ENCODE results near the gene BTG2. TPM values are rescaled to one million over a fixed set of nuclear protein-coding genes. Genes with fewer than 3 reads are reported as not detected.

BTG2 gene
- total RNA-seq, 1 experiment from 2014 or later, result 2.9 TPM

- Histone ChIP-seq H4K91ac (ENCODE audit: insufficient read length, low read depth, low read length) (no peak overlapping the region), H2BK5ac (ENCODE audit: insufficient read length, low read length) (no peak overlapping the region), H4K8ac (replicated peaks; ENCODE audit: insufficient read length, low read depth, low read length) (no peak overlapping the region), H2BK12ac (ENCODE audit: insufficient read length, low read depth, low read length) (no peak overlapping the region), H3K4me1 (ENCODE audit: insufficient read depth, low read length) (no peaks in the 10 kb centered on the region), H3K9me3 (ENCODE audit: control insufficient read depth, low read depth, low read length) (no peaks in the 10 kb centered on the region), H4K20me1 (ENCODE audit: control insufficient read depth, insufficient read depth, insufficient read length) (peaks cover 2% of the 10 kb centered on the region), H3K18ac (ENCODE audit: insufficient read length, low read depth, low read length) (no peak overlapping the region), H2BK120ac (ENCODE audit: low read depth, low read length, poor library complexity, severe bottlenecking) (no peak overlapping the region), H3K79me2 (ENCODE audit: insufficient read depth, low read length) (no peaks in the 10 kb centered on the region), H3K9ac (ENCODE audit: extremely low read depth, insufficient read length, low read length) (no peak overlapping the region), H3K79me1 (ENCODE audit: insufficient read depth, low read depth, low read length, poor library complexity, severe bottlenecking) (no peaks in the 10 kb centered on the region), H2BK15ac (ENCODE audit: low read depth, low read length) (no peak overlapping the region), H4K5ac (ENCODE audit: insufficient read length, low read depth, low read length) (no peak overlapping the region), H3T11ph (ENCODE audit: low read length) (no peak overlapping the region), H2AFZ (ENCODE audit: low read length) (no peak overlapping the region), H3K4me2 (ENCODE audit: insufficient read depth, insufficient read length, low read length) (no peak overlapping the region), H3K56ac (ENCODE audit: insufficient read length, low read depth, low read length) (no peak overlapping the region), H2BK20ac (ENCODE audit: low read depth, low read length, poor library complexity, severe bottlenecking) (no peak overlapping the region), H3K4ac (ENCODE audit: low read depth, low read length) (no peak overlapping the region), H2AK5ac (ENCODE audit: insufficient read length, low read length) (no peak overlapping the region), H3K14ac (ENCODE audit: insufficient read depth, low read length) (no peak overlapping the region), H3K27me3 (ENCODE audit: insufficient read depth, low read length) (peaks cover 3% of the 10 kb centered on the region; the same call in 1 of the 2 replicates), H3K23me2 (ENCODE audit: insufficient read length, low read depth, low read length, poor library complexity, severe bottlenecking) (no peaks in the 10 kb centered on the region), H3K23ac (ENCODE audit: insufficient read length, low read depth, low read length) (no peak overlapping the region), H3K27ac (ENCODE audit: insufficient read length, low read depth, low read length) (no peak overlapping the region)
- peak; percentile 25; the same call in 1 of the 3 replicates for TF ChIP-seq CTCF (conservative IDR thresholded peaks at IDR 0.05)
- no peaks in the 10 kb centered on the region for H3K36me3 Mint-ChIP-seq (ENCODE audit: insufficient read depth in 1 of 3, low read depth in 3 of 3)
- H3K27ac Mint-ChIP-seq, result no peak overlapping the region
- DNase-seq, result no peak
- H3K27me3 Mint-ChIP-seq (ENCODE audit: low read depth), result peaks cover 76% of the 10 kb centered on the region
- no peak overlapping the region for H3K4me3 Mint-ChIP-seq
- H3K9me3 Mint-ChIP-seq, result no peaks in the 10 kb centered on the region
- peaks cover 11 to 21% of the 10 kb centered on the region in 2 experiments for H3K4me1 Mint-ChIP-seq
- WGBS (ENCODE audit: extremely low coverage, insufficient read length, low lambda C conversion rate), result no CpG with 5 or more reads among the region's 3 CpGs
Observed at GRCh38 chr1:203281033-203281432, 24.3 kb upstream of the BTG2 start.
